OCI-LY3 (cell line): ENCODE data around the gene CREB3L1.

Experiments used
- H2AFZ ChIP-seq: fragments of 200-600, 300-600 bp; shearing (Covaris generic); 2 replicates; pipeline ENCODE4 v1.6.0; 2014; ENCODE audit warnings: antibody characterized with exemption, low read depth, low read length
- H3K27ac ChIP-seq: fragments of 200-600, 300-600 bp; sonication (generic); 2 replicates; pipeline ENCODE4 v1.5.1; 2014; ENCODE audit warnings: mild to moderate bottlenecking, low read length, moderate library complexity, mixed read lengths
- H3K27me3 ChIP-seq: fragments of 200-600, 300-600 bp; sonication (generic); 2 replicates; pipeline ENCODE4 v1.6.1; 2014; ENCODE audit warnings: low read depth, low read length, mixed read lengths
- H3K36me3 ChIP-seq: fragments of 200-600, 300-600 bp; sonication (generic); replicated peaks from 2 replicates; pipeline ENCODE3; 2014; ENCODE audit warnings: low read depth, low read length, mixed read lengths
- H3K4me1 ChIP-seq: fragments of 300-600, 200-600 bp; sonication (generic); 2 replicates; pipeline ENCODE4 v1.6.1; 2014; ENCODE audit warnings: low read length, mixed read lengths
- H3K4me2 ChIP-seq: fragments of 200-600, 300-600 bp; sonication (generic); 2 replicates; pipeline ENCODE4 v1.6.1; 2014; ENCODE audit warnings: low read length, mixed read lengths
- H3K4me3 ChIP-seq: fragments of 300-600, 200-600 bp; sonication (generic); 2 replicates; pipeline ENCODE4 v1.5.1; 2014; ENCODE audit warnings: antibody characterized with exemption, mild to moderate bottlenecking, low read length, moderate library complexity
- H3K79me2 ChIP-seq: fragments of 300-600, 200-600 bp; shearing (Covaris generic); 2 replicates; pipeline ENCODE4 v1.6.1; 2014; ENCODE audit warnings: mild to moderate bottlenecking, low read length, mixed read lengths
- H3K9ac ChIP-seq: fragments of 300-600, 200-600 bp; shearing (Covaris generic); 2 replicates; pipeline ENCODE4 v1.6.0; 2014; ENCODE audit warnings: mild to moderate bottlenecking, low read length, moderate library complexity
- H3K9me3 ChIP-seq: fragments of 200-600, 300-600 bp; shearing (Covaris generic); 2 replicates; pipeline ENCODE4 v1.6.1; 2014; ENCODE audit warnings: low read length, mixed read lengths; ENCODE audit not compliant: insufficient read depth
- H4K20me1 ChIP-seq: fragments of 200-600, 300-600 bp; sonication (generic); 2 replicates; pipeline ENCODE4 v1.6.1; 2016; ENCODE audit warnings: low read length, mixed read lengths; ENCODE audit not compliant: insufficient read depth
- CTCF ChIP-seq: fragments of 200-600, 300-600 bp; sonication (generic); IDR thresholded peaks from 2 replicates; pipeline ENCODE4 v1.5.1; 2014; ENCODE audit warnings: antibody characterized with exemption, low read length, low read depth
- EZH2phosphoT487 ChIP-seq: fragments of 200-600 bp; shearing (Covaris generic); IDR thresholded peaks from 2 replicates; pipeline ENCODE4 v1.6.1; 2018; ENCODE audit warnings: antibody characterized with exemption, mixed run types, low read depth

Gene CREB3L1

GRCh38 chr11:46332093-46332567, 54.7 kb downstream of the CREB3L1 start:
- Histone ChIP-seq H4K20me1 (no peaks in the 10 kb centered on the region), H3K4me3 (no peak overlapping the region), H3K9ac (no peak overlapping the region), H3K79me2 (no peaks in the 10 kb centered on the region), H3K9me3 (no peaks in the 10 kb centered on the region), H3K27me3 (peaks cover 19% of the 10 kb centered on the region), H3K4me2 (no peak overlapping the region), H2AFZ (no peak overlapping the region), H3K36me3 (no peaks in the 10 kb centered on the region), H3K4me1 (peaks cover 10% of the 10 kb centered on the region), H3K27ac (no peak overlapping the region)
- no peak for TF ChIP-seq EZH2phosphoT487
- no peak for TF ChIP-seq CTCF

- Histone ChIP-seq H3K27me3 (peaks cover 17% of the 10 kb centered on the region), H3K9me3 (no peaks in the 10 kb centered on the region), H2AFZ (no peak overlapping the region), H3K4me1 (peaks cover 10% of the 10 kb centered on the region), H3K4me2 (no peak overlapping the region), H3K27ac (no peak overlapping the region), H3K9ac (no peak overlapping the region), H4K20me1 (no peaks in the 10 kb centered on the region), H3K36me3 (no peaks in the 10 kb centered on the region), H3K4me3 (no peak overlapping the region), H3K79me2 (no peaks in the 10 kb centered on the region)
- no peak for TF ChIP-seq EZH2phosphoT487
These were observed 55.3 kb downstream of the CREB3L1 start for GRCh38 chr11:46332568-46333393.

GRCh38 chr11:46333394-46333947, 56.0 kb downstream of the CREB3L1 start:
- Histone ChIP-seq H2AFZ (no peak overlapping the region), H3K9ac (no peak overlapping the region), H3K4me3 (no peak overlapping the region), H3K27ac (no peak overlapping the region), H3K9me3 (no peaks in the 10 kb centered on the region), H4K20me1 (no peaks in the 10 kb centered on the region), H3K36me3 (no peaks in the 10 kb centered on the region), H3K4me1 (peaks cover 10% of the 10 kb centered on the region), H3K79me2 (no peaks in the 10 kb centered on the region), H3K4me2 (no peak overlapping the region), H3K27me3 (peaks cover 14% of the 10 kb centered on the region)
- TF ChIP-seq EZH2phosphoT487: no peak
- no peak for TF ChIP-seq CTCF

- no peak overlapping the region for H2AFZ ChIP-seq
- no peaks in the 10 kb centered on the region for H3K9me3 ChIP-seq
- H3K36me3 ChIP-seq: no peaks in the 10 kb centered on the region
- H4K20me1 ChIP-seq: no peaks in the 10 kb centered on the region
- no peak overlapping the region for H3K4me2 ChIP-seq
- H3K4me3 ChIP-seq: no peak overlapping the region
- peaks cover 14% of the 10 kb centered on the region for H3K27me3 ChIP-seq
- no peak overlapping the region for H3K9ac ChIP-seq
- TF ChIP-seq EZH2phosphoT487: no peak
- no peak for TF ChIP-seq CTCF
- H3K4me1 ChIP-seq: peaks cover 10% of the 10 kb centered on the region
- no peaks in the 10 kb centered on the region for H3K79me2 ChIP-seq
- no peak overlapping the region for H3K27ac ChIP-seq
These were observed 56.7 kb downstream of the CREB3L1 start for GRCh38 chr11:46334211-46334610.
